Spleen (tissue), 7 donors: ENCODE measurements around the gene KCNH6.

ENCODE experiments used
- POLR2A ChIP-seq, 3 donors: fragments of 450-650 bp; IDR thresholded peaks; one replicate each; pipeline ENCODE4 v1.5.1; 2017; ENCODE audit warnings: antibody characterized with exemption in 3 of 3, mild to moderate bottlenecking in 1 of 3
- POLR2AphosphoS5 ChIP-seq, 3 donors: sonication (generic); formaldehyde crosslinking; IDR thresholded peaks; one replicate each; pipeline ENCODE4 v1.5.1; 2017; ENCODE audit warnings: antibody characterized with exemption in 3 of 3
- TF ChIP-seq, protein P1 (sequence below), 11 experiments: fragments of 200-600 bp in 7 of 11; fragments of 450-650 bp in 4 of 11; sonication (generic) in 4 of 11; IDR thresholded peaks in 8 of 11; conservative IDR thresholded peaks in 3 of 11; 1 replicate in 7 of 11; 2 replicates in 4 of 11; pipeline versions ENCODE4 v1.4.0 to v1.8.0; 2016 to 2021; ENCODE audit warnings: antibody characterized with exemption in 11 of 11, inconsistent platforms in 4 of 11, mild to moderate bottlenecking in 1 of 11
- donor health status: DM: no; HTN: no; CAD: no; lungs with moderate emphysema.
- donor health status: DM: no; HTN: no; CAD: no.
- donor health status: DM: no; HTN: no; CAD: no.

DNA sequence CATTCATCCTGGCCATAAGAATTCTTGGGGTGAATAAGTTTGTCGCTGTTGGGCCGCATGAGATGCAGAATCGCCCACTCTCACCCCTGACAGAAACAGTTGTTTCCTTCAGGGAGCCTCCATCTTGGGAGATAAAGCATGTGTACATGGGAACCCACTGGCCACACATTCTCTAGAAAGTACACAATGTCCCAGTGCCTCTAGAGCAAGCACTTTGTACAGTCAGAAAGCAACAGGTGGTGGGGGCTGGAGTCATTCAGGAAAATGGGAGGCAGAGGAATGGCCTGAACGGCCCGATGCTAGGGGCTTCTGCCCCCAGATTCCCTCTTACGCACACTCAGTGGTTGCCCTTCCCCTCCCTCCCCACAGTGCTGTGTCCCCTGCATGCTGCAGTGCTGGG lies 30.2 kb upstream of the KCNH6 start:
- TF ChIP-seq, protein P1, sequence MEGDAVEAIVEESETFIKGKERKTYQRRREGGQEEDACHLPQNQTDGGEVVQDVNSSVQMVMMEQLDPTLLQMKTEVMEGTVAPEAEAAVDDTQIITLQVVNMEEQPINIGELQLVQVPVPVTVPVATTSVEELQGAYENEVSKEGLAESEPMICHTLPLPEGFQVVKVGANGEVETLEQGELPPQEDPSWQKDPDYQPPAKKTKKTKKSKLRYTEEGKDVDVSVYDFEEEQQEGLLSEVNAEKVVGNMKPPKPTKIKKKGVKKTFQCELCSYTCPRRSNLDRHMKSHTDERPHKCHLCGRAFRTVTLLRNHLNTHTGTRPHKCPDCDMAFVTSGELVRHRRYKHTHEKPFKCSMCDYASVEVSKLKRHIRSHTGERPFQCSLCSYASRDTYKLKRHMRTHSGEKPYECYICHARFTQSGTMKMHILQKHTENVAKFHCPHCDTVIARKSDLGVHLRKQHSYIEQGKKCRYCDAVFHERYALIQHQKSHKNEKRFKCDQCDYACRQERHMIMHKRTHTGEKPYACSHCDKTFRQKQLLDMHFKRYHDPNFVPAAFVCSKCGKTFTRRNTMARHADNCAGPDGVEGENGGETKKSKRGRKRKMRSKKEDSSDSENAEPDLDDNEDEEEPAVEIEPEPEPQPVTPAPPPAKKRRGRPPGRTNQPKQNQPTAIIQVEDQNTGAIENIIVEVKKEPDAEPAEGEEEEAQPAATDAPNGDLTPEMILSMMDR (IDR thresholded peaks at IDR 0.05 in 8 of 11, conservative IDR thresholded peaks at IDR 0.05 in 3 of 11), result no peak
- TF ChIP-seq POLR2AphosphoS5 (IDR thresholded peaks at IDR 0.05) (no peak), POLR2A (IDR thresholded peaks at IDR 0.05) (no peak)
